Mucosa of gallbladder (tissue), 1 donor: Measurements from ENCODE around the gene STARD13. TPM values are rescaled to one million over a fixed set of nuclear protein-coding genes. Genes with fewer than 3 reads are reported as not detected.

Experiments
- DNase-seq: peaks from one replicate; pipeline ENCODE4 v3.0.0-alpha.2; 2020; ENCODE audit warnings: low spot score
- total RNA-seq: library from RNA; stranded (reverse); gene quantifications from one replicate; pipeline ENCODE4 v1.2.1, GENCODE V29; 2021
- donor health status: DM: no; HTN: no; CAD: no.

STARD13 gene
- total RNA-seq, 1 donor from 2014 or later = 36.1 TPM

- no peak for DNase-seq
Measured at GRCh38 chr13:33307843-33308242, 22.3 kb upstream of the STARD13 start.

- no peak for DNase-seq
Measured at GRCh38 chr13:33303855-33304597, 18.5 kb upstream of the STARD13 start.

DNA sequence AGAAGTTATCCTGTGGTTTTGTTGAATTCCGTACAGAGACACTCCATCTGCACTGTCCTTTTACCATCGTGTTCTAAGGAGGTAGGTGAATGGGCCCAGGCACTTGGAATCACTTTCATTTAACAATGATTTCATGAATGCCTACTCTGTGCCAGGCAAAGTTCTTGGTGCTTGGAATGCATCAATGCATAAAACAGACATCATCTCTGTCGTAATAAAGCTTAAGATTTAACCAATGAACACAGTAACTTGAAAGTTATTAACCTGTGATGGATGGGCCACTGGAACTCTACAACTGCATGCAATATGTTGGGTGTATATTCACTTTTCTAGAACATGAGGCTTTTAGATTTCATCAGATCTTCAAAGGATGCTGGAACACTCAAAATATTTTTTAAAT lies 14.1 kb upstream of the STARD13 start:
- DNase-seq = no peak

GRCh38 chr13:33296793-33297425 lies 11.4 kb upstream of the STARD13 start:
- no peak for DNase-seq

GRCh38 chr13:33292712-33293111 lies 7.2 kb upstream of the STARD13 start:
- DNase-seq = no peak

- DNase-seq = no peak
Measured at GRCh38 chr13:33290421-33290965, 4.9 kb upstream of the STARD13 start.

GRCh38 chr13:33289966-33290365 lies 4.4 kb upstream of the STARD13 start:
- DNase-seq = no peak

DNA sequence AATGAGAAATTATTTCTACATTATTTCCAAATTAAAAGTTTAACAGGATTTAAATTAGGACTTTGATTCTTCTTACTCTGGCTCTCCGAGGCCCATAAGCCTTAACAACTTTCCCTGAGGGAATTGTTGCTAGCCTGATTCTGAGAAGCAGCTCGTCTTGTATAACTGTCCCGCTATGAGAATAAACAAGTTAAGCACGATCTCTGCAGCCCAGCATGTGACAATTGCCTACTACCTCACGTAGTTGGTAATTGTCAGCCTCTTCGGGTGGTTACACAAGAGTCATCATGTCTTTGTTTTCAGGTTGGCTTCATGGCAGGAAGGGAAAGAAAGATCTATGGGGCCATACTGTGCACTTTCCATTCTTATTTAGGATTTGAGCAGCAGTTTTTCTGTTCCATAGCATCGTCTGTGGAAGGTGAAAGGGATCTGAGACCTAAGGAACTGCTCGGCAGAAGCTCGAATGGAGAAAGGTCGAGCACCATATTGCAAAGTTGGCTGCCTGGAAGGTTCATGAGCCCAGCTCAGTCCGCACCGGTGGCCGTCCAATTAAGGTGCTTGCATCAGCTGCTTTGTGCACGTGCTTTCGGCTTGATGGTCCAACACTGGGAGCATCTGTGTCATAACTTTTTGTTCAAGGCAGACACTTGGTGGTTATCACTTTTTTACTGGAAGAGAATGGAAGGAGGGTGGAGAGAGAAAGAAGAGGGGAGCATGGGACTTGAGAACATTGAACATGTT lies 1.8 kb upstream of the STARD13 start:
- no peak for DNase-seq

DNA sequence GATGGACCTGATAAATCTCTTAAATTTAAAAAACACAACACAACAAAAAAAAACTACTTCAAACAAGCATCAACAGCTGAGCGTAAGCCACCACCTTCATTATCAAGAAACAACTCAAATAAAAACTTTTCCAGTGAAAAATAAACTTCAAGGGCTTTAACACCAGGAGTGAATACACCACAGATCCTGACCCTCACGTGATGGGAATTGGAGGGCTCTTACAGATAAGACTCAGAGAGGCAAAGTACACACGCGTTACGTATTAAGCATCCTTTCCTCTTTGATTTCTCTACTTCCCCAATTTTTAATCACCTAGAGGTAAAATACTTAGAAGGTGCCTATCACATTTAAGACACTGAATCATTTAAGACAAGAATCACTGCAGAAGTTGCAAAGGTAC lies 573 bp upstream of the STARD13 start:
- DNase-seq = no peak

DNA sequence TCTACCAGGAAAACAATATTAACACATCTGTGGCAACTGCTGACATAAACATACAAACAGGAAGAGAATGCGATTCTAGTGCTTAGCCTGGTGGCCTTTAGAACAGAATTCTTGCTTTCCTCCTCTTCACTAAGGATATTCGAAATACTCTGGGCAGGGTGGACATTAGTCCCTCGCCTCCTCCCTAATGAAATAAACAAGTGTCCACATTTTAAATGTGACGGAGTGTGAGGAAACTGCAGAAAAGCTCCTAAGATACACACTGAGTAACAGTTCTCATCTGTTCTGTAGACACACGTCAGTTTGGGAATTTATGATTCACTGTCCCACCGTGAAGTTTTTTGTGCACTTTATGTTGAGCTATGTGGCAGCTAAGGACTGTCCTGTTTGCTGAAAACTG lies 639 bp downstream of the STARD13 start:
- DNase-seq = no peak

- no peak for DNase-seq
Measured at GRCh38 chr13:33284031-33284430, 1.5 kb downstream of the STARD13 start.

DNA sequence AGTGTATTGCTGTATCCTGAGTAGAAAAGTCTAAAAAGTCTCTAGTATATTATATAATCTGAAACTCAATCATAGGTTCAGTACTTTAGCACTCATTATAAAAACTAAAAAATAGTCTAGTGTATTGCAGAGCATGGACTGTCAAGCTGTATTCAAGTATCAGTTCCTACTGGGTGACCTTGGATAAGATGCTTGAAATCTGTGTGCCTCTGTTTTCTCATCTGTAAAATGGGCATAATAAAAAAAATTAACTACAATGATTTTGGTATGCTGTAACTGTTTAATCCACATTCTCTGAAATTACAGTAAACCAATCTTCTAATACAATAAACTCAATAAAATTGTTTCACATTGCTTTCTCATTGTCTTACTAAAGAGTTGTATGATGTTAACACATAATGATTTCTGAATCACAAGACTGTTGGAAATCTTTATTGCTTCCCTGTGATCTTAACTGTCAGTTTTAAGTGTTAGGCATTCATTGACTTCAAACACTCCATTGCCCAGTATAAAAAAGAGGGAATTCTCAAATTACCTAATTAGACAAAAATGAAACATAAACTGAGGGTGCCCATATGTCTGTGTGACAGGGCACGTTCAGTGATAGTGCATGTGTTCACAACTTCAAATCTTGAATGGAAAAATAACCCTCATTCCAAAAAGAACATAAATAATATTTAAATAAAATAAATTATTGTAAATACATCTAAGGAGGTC lies 2.2 kb downstream of the STARD13 start:
- no peak for DNase-seq

GRCh38 chr13:33281951-33282595 lies 3.5 kb downstream of the STARD13 start:
- no peak for DNase-seq

DNA sequence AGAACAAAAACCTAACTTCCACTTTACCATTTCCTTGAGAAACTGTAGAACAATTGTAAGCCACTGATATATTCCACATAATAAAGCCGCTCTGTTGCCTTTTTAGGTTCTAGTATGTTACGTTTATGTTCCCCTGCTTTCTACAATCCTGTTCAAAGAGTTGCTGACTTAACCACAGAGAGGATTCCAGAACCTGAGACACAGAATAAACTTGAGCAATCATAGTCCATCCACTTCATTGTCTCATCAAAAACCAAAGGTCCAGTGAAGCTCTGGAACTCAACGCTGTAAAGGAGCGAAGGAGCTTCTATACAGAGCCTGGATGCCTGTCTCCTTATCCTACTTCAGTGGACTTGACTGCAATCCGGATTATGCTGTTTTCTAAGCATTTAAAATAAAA lies 4.6 kb downstream of the STARD13 start:
- DNase-seq = no peak

DNA sequence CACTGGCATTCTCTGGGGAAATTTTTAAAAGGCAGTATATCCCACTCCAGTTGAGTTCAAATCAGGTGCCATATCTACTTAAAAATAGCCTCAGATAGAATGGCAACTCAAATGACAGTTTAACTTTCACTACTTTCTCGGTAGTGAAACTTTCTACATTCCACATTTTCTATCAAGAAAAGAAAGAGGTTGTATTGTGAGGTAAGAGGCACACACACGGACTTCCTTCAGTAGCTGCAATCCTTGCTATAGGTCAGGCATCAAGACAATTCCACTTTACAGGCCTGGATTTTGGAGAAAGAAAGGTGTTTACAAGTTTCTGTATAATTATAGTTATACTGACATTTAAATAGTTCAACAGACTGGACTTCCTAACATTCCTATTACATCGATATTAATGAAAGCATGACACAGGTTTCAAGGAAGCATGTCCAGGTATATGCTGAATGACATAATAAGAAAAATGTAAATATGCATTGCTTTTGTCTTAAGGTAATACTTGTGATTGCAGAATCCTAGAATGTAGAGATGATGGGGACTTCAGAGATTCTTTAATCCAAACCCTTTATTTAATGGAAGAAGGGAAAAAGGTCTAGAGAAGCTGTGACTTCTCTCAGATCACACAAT lies 5.2 kb downstream of the STARD13 start:
- no peak for DNase-seq

DNA sequence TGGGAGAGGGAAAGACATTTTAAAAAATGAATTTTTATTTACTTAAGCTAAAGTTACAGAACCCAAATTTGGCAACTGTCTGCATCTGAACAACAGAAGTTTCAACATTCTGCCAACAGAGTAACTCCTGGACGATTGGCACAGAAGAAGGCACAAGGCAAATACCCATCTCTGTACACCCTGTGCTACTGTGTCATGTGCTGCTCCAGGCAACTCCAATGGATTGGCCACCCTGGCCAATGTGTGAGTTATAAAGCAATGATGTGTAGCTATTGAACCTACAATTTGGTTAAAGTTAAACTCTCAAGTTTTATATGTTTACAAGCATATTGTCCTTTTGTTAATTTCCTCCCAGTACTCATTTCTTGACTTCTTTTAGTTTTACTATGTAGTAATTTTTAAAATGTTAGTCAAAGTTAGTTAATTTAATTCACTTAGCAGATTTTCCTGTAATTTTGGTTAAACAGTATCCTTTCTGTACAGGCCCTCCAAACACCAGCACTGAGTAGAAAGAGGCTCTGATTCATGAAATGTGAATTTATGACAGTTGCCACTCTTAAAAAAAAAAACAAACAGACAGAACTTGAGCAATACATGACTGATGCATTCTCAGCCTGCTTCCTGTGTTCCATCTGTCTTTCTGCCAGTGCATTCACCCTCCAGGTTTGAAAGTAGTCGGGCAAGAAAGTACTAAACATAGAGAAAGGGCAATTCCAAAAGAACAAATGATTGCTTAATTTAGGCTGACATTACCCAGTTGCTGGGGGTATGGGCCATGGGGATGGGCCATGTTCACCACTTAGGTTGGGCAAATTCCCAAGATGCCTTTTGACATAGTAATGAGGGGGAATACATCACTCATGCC lies 5.9 kb downstream of the STARD13 start:
- DNase-seq = no peak

- DNase-seq = no peak
Measured at GRCh38 chr13:33278913-33279312, 6.6 kb downstream of the STARD13 start.

GRCh38 chr13:33277946-33278345 lies 7.6 kb downstream of the STARD13 start:
- DNase-seq = no peak

- DNase-seq = no peak
Measured at GRCh38 chr13:33277037-33277740, 8.4 kb downstream of the STARD13 start.
